ENCODE results near the gene FSTL1.

DNA sequence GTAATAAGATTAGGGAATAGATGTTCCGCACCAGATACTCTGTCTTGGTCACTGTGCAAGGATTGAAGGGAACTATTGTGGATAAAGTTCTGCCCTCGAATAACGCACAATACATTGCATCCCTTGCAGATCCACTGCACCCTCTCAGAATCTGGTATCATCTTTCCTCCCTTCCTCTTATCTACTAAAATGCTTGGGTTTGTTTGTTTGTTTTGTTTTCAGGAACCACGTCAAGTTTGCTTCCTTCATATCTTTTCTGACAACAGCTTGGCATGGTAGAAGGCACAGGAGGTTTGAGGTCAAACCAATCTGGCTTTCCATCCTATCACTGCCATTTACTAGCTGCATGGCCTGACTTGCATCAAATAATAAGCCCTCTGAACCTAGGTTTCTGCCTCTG lies 2.0 kb upstream of the FSTL1 start:
- TF ChIP-seq POLR2A (IDR thresholded peaks at IDR 0.05): no peak
- TF ChIP-seq, protein P1, sequence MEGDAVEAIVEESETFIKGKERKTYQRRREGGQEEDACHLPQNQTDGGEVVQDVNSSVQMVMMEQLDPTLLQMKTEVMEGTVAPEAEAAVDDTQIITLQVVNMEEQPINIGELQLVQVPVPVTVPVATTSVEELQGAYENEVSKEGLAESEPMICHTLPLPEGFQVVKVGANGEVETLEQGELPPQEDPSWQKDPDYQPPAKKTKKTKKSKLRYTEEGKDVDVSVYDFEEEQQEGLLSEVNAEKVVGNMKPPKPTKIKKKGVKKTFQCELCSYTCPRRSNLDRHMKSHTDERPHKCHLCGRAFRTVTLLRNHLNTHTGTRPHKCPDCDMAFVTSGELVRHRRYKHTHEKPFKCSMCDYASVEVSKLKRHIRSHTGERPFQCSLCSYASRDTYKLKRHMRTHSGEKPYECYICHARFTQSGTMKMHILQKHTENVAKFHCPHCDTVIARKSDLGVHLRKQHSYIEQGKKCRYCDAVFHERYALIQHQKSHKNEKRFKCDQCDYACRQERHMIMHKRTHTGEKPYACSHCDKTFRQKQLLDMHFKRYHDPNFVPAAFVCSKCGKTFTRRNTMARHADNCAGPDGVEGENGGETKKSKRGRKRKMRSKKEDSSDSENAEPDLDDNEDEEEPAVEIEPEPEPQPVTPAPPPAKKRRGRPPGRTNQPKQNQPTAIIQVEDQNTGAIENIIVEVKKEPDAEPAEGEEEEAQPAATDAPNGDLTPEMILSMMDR (IDR thresholded peaks at IDR 0.05): no peak

Data from right lobe of liver (tissue), 4 donors.